ENCODE results near the gene CLDN17. TPM values are rescaled to one million over a fixed set of nuclear protein-coding genes. Genes with fewer than 3 reads are reported as not detected.
A peak's percentile ranks its signal among the peaks of the same experiment; 100 is the strongest.

Gene CLDN17
- not detected for total RNA-seq

GRCh38 chr21:30166705-30167104 lies at the start of gene CLDN17:
CLDN17 (minus strand) TSS chr21:30166805; CDS start chr21:30166617, 188 bp downstream.
- no peak within 1 kb of the TSS for H3K27ac Mint-ChIP-seq
- H3K9me3 Mint-ChIP-seq (ENCODE audit: low read depth), result no peaks in the 10 kb centered on the region
- DNase-seq, result no peak
- intact Hi-C loops (cut with DNase I, micrococcal nuclease), result no loop called here
- H3K4me3 Mint-ChIP-seq, result no peak within 1 kb of the TSS
- H3K36me3 Mint-ChIP-seq (ENCODE audit: low read depth), result no peaks in the 10 kb centered on the region
- no peaks in the 10 kb centered on the region for H3K4me1 Mint-ChIP-seq
- ChIA-PET CTCF (interaction anchor here (1.1 kb wide), 1 partner anchor 55 kb away, joined by 3 read pairs; no protein-coding TSS in a partner anchor), POLR2A (no interaction called here)
- peaks cover 2% of the 10 kb centered on the region for H3K27me3 Mint-ChIP-seq
- ATAC-seq, result no peak

- H3K27ac Mint-ChIP-seq, result no peak within 1 kb of the TSS
- H3K9me3 Mint-ChIP-seq (ENCODE audit: low read depth), result no peaks in the 10 kb centered on the region
- H3K27me3 Mint-ChIP-seq, result peaks cover 2% of the 10 kb centered on the region
- ATAC-seq (no peak), DNase-seq (no peak)
- ChIA-PET POLR2A (no interaction called here), CTCF (no interaction called here)
- H3K4me3 Mint-ChIP-seq, result no peak within 1 kb of the TSS
- intact Hi-C loops (cut with DNase I, micrococcal nuclease), result no loop called here
- no peaks in the 10 kb centered on the region for H3K36me3 Mint-ChIP-seq (ENCODE audit: low read depth)
- no peaks in the 10 kb centered on the region for H3K4me1 Mint-ChIP-seq
Measured at GRCh38 chr21:30216041-30216723, 49.6 kb upstream of the CLDN17 start, which contains the start of gene CLDN8. CLDN8 (minus strand) TSS chr21:30216097; CDS start chr21:30215925, 172 bp downstream.

- Mint-ChIP-seq H3K36me3 (ENCODE audit: low read depth) (no peaks in the 10 kb centered on the region), H3K27me3 (no peaks in the 10 kb centered on the region), H3K4me1 (no peaks in the 10 kb centered on the region), H3K9me3 (ENCODE audit: low read depth) (no peaks in the 10 kb centered on the region), H3K27ac (no peak overlapping the region), H3K4me3 (no peak overlapping the region)
- intact Hi-C loops (cut with DNase I, micrococcal nuclease), result no loop called here
- ChIA-PET CTCF (no interaction called here), POLR2A (no interaction called here)
- DNase-seq, result no peak
- ATAC-seq, result no peak
Measured at GRCh38 chr21:30211071-30211470, 44.5 kb upstream of the CLDN17 start.

DNA sequence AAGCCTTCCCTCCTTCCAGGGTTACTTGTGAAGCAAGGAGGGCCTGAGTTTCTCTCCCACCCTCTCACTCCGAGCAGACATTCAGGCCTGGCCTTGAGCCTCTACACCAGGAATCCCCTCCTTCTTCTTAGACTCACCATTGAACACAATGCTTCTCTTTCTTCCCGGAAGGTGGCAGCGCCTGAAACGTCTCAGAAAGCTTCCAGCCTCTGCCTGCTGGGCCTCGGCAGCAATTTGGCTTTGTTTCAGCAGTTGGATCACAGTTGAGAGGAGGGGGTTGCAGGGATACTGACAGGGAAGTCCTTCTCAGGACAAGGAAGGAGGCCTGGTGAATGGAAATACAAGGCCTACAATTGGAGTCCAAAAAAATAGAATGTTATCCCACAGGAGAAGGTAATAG lies 43.0 kb upstream of the CLDN17 start:
- ATAC-seq, result no peak
- ChIA-PET CTCF (no interaction called here), POLR2A (no interaction called here)
- no peak overlapping the region for H3K27ac Mint-ChIP-seq
- no peaks in the 10 kb centered on the region for H3K27me3 Mint-ChIP-seq
- intact Hi-C loops (cut with DNase I, micrococcal nuclease), result no loop called here
- no peaks in the 10 kb centered on the region for H3K4me1 Mint-ChIP-seq
- no peak for DNase-seq
- no peaks in the 10 kb centered on the region for H3K9me3 Mint-ChIP-seq (ENCODE audit: low read depth)
- H3K36me3 Mint-ChIP-seq (ENCODE audit: low read depth), result no peaks in the 10 kb centered on the region
- no peak overlapping the region for H3K4me3 Mint-ChIP-seq

DNA sequence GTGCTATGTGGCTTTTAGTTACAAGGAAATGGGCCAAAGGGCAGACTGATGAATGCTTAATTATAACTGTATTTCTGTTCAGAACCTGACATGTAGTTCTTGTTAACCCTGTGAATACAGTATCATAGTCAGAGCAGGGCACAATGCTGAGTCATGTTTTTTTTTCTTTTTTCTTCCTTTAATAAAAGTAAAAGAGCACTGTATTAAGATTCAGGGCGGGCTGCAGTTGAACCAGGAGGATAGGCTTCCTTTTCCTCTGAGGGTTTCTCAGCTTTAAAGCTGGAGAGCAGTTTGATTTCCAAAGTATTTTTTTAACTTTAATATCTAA lies 40.6 kb upstream of the CLDN17 start:
- no peak overlapping the region for H3K27ac Mint-ChIP-seq
- intact Hi-C loops (cut with DNase I, micrococcal nuclease), result no loop called here
- no peaks in the 10 kb centered on the region for H3K4me1 Mint-ChIP-seq
- H3K27me3 Mint-ChIP-seq, result no peaks in the 10 kb centered on the region
- DNase-seq (no peak), ATAC-seq (no peak)
- no peaks in the 10 kb centered on the region for H3K36me3 Mint-ChIP-seq (ENCODE audit: low read depth)
- POLR2A ChIA-PET, result no interaction called here
- H3K9me3 Mint-ChIP-seq (ENCODE audit: low read depth), result no peaks in the 10 kb centered on the region
- CTCF ChIA-PET, result no interaction called here
- H3K4me3 Mint-ChIP-seq, result no peak overlapping the region

- Mint-ChIP-seq H3K4me1 (no peaks in the 10 kb centered on the region), H3K36me3 (ENCODE audit: low read depth) (no peaks in the 10 kb centered on the region), H3K27ac (no peak overlapping the region), H3K4me3 (no peak overlapping the region), H3K9me3 (ENCODE audit: low read depth) (no peaks in the 10 kb centered on the region), H3K27me3 (no peaks in the 10 kb centered on the region)
- ATAC-seq (no peak), DNase-seq (no peak)
- intact Hi-C loops (cut with DNase I, micrococcal nuclease), result no loop called here
- ChIA-PET CTCF (no interaction called here), POLR2A (no interaction called here)
Measured at GRCh38 chr21:30206551-30207251, 40.1 kb upstream of the CLDN17 start.

DNA sequence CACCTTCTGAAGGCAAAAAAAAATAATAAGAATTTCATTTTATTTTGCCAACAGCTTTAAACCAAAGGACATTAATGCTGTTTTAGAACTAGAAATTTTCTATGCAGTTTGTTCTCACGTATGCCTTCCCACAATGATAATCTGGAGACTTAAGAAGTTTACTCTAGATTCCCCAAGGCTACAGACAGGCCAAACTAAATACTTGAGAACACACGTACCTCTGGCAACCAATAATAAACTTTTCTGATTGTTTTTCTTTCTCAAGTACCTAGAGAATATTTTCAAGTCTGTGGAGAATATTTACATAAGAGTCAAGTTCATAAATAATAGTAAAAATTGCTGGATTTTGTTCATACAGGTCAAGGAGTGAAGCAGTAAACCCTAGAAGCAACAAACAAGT lies 33.4 kb upstream of the CLDN17 start:
- DNase-seq (no peak), ATAC-seq (no peak)
- ChIA-PET CTCF (interaction anchor here (0.6 kb wide), 1 partner anchor 248 kb away, joined by 3 read pairs; no protein-coding TSS in a partner anchor), POLR2A (no interaction called here)
- H3K27me3 Mint-ChIP-seq, result no peaks in the 10 kb centered on the region
- no peaks in the 10 kb centered on the region for H3K36me3 Mint-ChIP-seq (ENCODE audit: low read depth)
- no peaks in the 10 kb centered on the region for H3K4me1 Mint-ChIP-seq
- peaks cover 4% of the 10 kb centered on the region for H3K9me3 Mint-ChIP-seq (ENCODE audit: low read depth)
- no peak overlapping the region for H3K27ac Mint-ChIP-seq
- intact Hi-C loops (cut with DNase I, micrococcal nuclease), result loop anchor here in 1 of 2 experiments (10.0 kb wide), 1 partner anchor 155 kb away; no protein-coding TSS in a partner anchor
- no peak overlapping the region for H3K4me3 Mint-ChIP-seq

- Mint-ChIP-seq H3K27ac (no peak overlapping the region), H3K4me1 (no peaks in the 10 kb centered on the region), H3K27me3 (peaks cover 2% of the 10 kb centered on the region), H3K9me3 (ENCODE audit: low read depth) (no peaks in the 10 kb centered on the region), H3K4me3 (no peak overlapping the region), H3K36me3 (ENCODE audit: low read depth) (no peaks in the 10 kb centered on the region)
- DNase-seq, result peak; percentile 32
- intact Hi-C loops (cut with DNase I, micrococcal nuclease), result loop anchor here (2.0 to 10.0 kb wide), 2 partner anchors 150 kb away; no protein-coding TSS in a partner anchor
- POLR2A ChIA-PET, result no interaction called here
- peak; percentile 60 for ATAC-seq
- CTCF ChIA-PET, result interaction anchor here (1.0 to 2.1 kb wide), 2 partner anchors 8 to 11 kb away, joined by 3 to 6 read pairs; no protein-coding TSS in a partner anchor
Measured at GRCh38 chr21:30194701-30195299, 28.2 kb upstream of the CLDN17 start.

GRCh38 chr21:30193201-30193600 lies 26.6 kb upstream of the CLDN17 start:
- Mint-ChIP-seq H3K4me1 (no peaks in the 10 kb centered on the region), H3K9me3 (ENCODE audit: low read depth) (no peaks in the 10 kb centered on the region), H3K27ac (no peak overlapping the region), H3K4me3 (no peak overlapping the region), H3K27me3 (peaks cover 2% of the 10 kb centered on the region), H3K36me3 (ENCODE audit: low read depth) (no peaks in the 10 kb centered on the region)
- ChIA-PET CTCF (interaction anchor here (1.0 to 2.1 kb wide), 3 partner anchors 9 to 147 kb away, joined by 3 to 6 read pairs (median 4); no protein-coding TSS in a partner anchor), POLR2A (no interaction called here)
- intact Hi-C loops (cut with DNase I, micrococcal nuclease), result loop anchor here in 1 of 2 experiments (10.0 kb wide), 1 partner anchor 148 kb away; no protein-coding TSS in a partner anchor
- DNase-seq (no peak), ATAC-seq (no peak)

GRCh38 chr21:30190554-30190953 lies 23.9 kb upstream of the CLDN17 start:
- intact Hi-C loops (cut with DNase I, micrococcal nuclease), result loop anchor here in 1 of 2 experiments (10.0 kb wide), 1 partner anchor 146 kb away; no protein-coding TSS in a partner anchor
- H3K27me3 Mint-ChIP-seq, result peaks cover 2% of the 10 kb centered on the region
- CTCF ChIA-PET, result interaction anchor here (0.7 kb wide), 1 partner anchor 9 kb away, joined by 3 read pairs; no protein-coding TSS in a partner anchor
- no peak overlapping the region for H3K27ac Mint-ChIP-seq
- H3K9me3 Mint-ChIP-seq (ENCODE audit: low read depth), result no peaks in the 10 kb centered on the region
- POLR2A ChIA-PET, result no interaction called here
- ATAC-seq, result no peak
- no peaks in the 10 kb centered on the region for H3K36me3 Mint-ChIP-seq (ENCODE audit: low read depth)
- H3K4me1 Mint-ChIP-seq, result no peaks in the 10 kb centered on the region
- no peak for DNase-seq
- no peak overlapping the region for H3K4me3 Mint-ChIP-seq

DNA sequence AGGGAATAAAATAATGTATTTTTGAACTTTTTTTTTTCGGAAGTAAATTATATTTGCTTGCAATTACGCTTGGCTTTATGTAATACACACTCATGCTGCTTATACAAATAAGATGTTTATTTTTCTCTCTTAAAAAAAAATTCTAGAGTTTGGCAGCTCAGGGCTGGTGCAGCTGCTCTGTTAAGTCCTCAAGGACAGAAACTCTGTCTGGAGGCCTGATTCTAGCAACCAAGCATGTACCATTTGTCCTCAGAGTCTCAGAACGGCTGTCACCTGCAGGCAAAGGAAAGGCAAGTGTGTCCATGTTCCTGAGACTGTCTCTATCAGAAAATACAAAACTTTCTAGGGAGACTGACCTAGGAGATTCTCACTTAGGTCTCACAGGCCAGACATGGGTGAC lies 23.2 kb upstream of the CLDN17 start:
- Mint-ChIP-seq H3K4me1 (no peaks in the 10 kb centered on the region), H3K9me3 (ENCODE audit: low read depth) (no peaks in the 10 kb centered on the region), H3K4me3 (no peak overlapping the region), H3K27me3 (peaks cover 2% of the 10 kb centered on the region), H3K36me3 (ENCODE audit: low read depth) (no peaks in the 10 kb centered on the region), H3K27ac (no peak overlapping the region)
- intact Hi-C loops (cut with DNase I, micrococcal nuclease), result loop anchor here in 1 of 2 experiments (10.0 kb wide), 1 partner anchor 145 kb away; no protein-coding TSS in a partner anchor
- ChIA-PET CTCF (no interaction called here), POLR2A (no interaction called here)
- ATAC-seq (no peak), DNase-seq (no peak)
